Gastrocnemius medialis (tissue), 4 donors: ENCODE measurements around the gene DIAPH1. TPM values are rescaled to one million over a fixed set of nuclear protein-coding genes. Genes with fewer than 3 reads are reported as not detected.
A peak's percentile ranks its signal among the peaks of the same experiment; 100 is the strongest.
"Not testable (repeated sequence)": the region's sequence is repeated elsewhere in the genome, so short reads cannot be mapped to it uniquely, and the experiment has no call there.

Experiments used
- ATAC-seq, 2 donors: fragments of 150-250 bp; one replicate each; pipeline ENCODE4 v1.9.1; 2016
- DNase-seq, 2 donors: peaks; one replicate each; pipeline ENCODE4 v3.0.0-alpha.2; 2019
- H3K27ac ChIP-seq, 4 donors: fragments of 200-600 bp; sonication (generic); 1 replicate in 1 of 4; 2 replicates in 3 of 4; pipeline ENCODE4 v1.5.1; 2016 to 2018; ENCODE audit warnings: mild to moderate bottlenecking in 2 of 4, moderate library complexity in 1 of 4
- H3K27me3 ChIP-seq, 3 donors: fragments of 200-600 bp; sonication (generic) in 2 of 3; 1 replicate in 1 of 3; 2 replicates in 2 of 3; pipeline versions ENCODE4 v1.5.1 to v1.6.0; 2016 to 2019; ENCODE audit warnings: mild to moderate bottlenecking in 1 of 3, moderate library complexity in 1 of 3
- H3K36me3 ChIP-seq, 2 donors: fragments of 200-600 bp; sonication (generic) in 1 of 2; one replicate each; pipeline ENCODE4 v1.5.1; 2017 to 2018
- H3K4me1 ChIP-seq, 2 donors: fragments of 200-600 bp; sonication (generic) in 1 of 2; one replicate each; pipeline ENCODE4 v1.5.1; 2016 to 2017; ENCODE audit warnings: mild to moderate bottlenecking in 2 of 2
- H3K4me3 ChIP-seq, 4 donors: fragments of 200-600 bp; sonication (generic) in 3 of 4; 1 replicate in 1 of 4; 2 replicates in 3 of 4; pipeline ENCODE4 v1.5.1; 2016 to 2019; ENCODE audit warnings: mild to moderate bottlenecking in 2 of 4
- H3K9me3 ChIP-seq, 3 donors: fragments of 200-600 bp; sonication (generic) in 2 of 3; 1 replicate in 1 of 3; 2 replicates in 2 of 3; pipeline ENCODE4 v1.5.1; 2016 to 2019
- POLR2A ChIP-seq, 2 donors: fragments of 450-650 bp; IDR thresholded peaks; one replicate each; pipeline ENCODE4 v1.6.1; 2017; ENCODE audit warnings: antibody characterized with exemption in 2 of 2, mild to moderate bottlenecking in 2 of 2, moderate library complexity in 2 of 2
- in situ Hi-C, 4 donors: fragments of 200-750 bp; cut with MboI; loops; one replicate each; pipeline versions ENCODE4 v1.15.0 to v1.8.0; 2017; ENCODE audit warnings: low sequenced_read_pairs in 4 of 4
- intact Hi-C: fragments of 100-400 bp; cut with DNase I; formaldehyde crosslinking; loops from one replicate; pipeline ENCODE4 v1.15.1; 2023; ENCODE audit warnings: low total_unique reads
- total RNA-seq, 4 donors: library from RNA; depleted of rRNA; stranded (reverse); fragments of >200 nt; gene quantifications; one replicate each; pipeline versions ENCODE4 v1.1.0 to v1.2.3, GENCODE V29; 2016
- TF ChIP-seq, protein P1 (sequence below), 5 experiments: fragments of 450-650 bp in 3 of 5; fragments of 200-600 bp in 2 of 5; sonication (generic) in 2 of 5; IDR thresholded peaks in 4 of 5; conservative IDR thresholded peaks in 1 of 5; 1 replicate in 4 of 5; 2 replicates in 1 of 5; pipeline ENCODE4 v1.5.1; 2016 to 2019; ENCODE audit warnings: antibody characterized with exemption in 5 of 5, mild to moderate bottlenecking in 3 of 5, moderate library complexity in 3 of 5

The DIAPH1 gene
- total RNA-seq, 4 donors from 2014 or later = 98.3 to 324 (median 214) TPM

DNA sequence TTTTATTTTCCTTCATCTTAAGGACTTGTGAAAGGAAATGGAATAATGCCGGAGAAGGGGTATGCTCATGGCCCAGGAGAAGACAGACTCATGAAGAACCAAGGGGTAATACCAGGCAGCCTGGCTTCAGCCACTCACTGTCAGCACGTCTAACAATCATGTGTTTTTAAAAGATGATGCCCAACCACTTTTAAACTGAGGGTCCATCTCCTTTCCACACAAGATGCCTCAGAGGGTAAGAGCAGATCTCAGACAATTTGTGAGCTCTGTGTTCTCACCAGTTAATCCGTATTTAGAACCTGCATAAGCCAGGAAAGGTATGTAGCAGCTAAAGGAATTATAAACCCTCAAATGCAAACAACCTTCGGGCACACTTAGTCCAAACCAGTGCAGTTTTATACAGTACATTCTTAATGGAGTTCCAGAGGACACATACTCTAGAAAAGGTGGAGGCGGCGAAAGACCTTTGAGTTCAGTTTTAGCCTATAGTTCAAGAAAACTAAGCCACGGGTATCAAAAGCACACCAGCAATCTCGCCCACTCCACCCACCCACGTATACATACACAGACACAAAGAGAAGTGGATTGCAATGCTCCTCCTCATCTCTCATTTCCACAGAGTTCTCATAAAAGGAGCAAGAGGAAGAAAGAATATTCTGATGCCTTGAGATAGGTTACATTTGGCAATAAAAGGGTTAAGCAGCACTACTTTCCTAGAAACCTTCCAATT, 2.6 kb downstream of the DIAPH1 start:
- Histone ChIP-seq H3K4me1 (peaks cover 59 to 63% of the 10 kb centered on the region in 2 donors), H3K27ac (peak overlapping the region; percentile 89 to 100 (median 99)), H3K4me3 (peak overlapping the region; percentile 64 to 100 (median 89)), H3K36me3 (peaks cover 0 to 8% of the 10 kb centered on the region in 2 donors), H3K27me3 (no peaks in the 10 kb centered on the region), H3K9me3 (no peaks in the 10 kb centered on the region)
- in situ Hi-C loops (no loop called here), intact Hi-C loops (loop anchor here (1.0 to 5.0 kb wide), 5 partner anchors 9 to 1426 kb away; partner anchors contain the start of gene TAF7)
- no peak for DNase-seq
- TF ChIP-seq, protein P1, sequence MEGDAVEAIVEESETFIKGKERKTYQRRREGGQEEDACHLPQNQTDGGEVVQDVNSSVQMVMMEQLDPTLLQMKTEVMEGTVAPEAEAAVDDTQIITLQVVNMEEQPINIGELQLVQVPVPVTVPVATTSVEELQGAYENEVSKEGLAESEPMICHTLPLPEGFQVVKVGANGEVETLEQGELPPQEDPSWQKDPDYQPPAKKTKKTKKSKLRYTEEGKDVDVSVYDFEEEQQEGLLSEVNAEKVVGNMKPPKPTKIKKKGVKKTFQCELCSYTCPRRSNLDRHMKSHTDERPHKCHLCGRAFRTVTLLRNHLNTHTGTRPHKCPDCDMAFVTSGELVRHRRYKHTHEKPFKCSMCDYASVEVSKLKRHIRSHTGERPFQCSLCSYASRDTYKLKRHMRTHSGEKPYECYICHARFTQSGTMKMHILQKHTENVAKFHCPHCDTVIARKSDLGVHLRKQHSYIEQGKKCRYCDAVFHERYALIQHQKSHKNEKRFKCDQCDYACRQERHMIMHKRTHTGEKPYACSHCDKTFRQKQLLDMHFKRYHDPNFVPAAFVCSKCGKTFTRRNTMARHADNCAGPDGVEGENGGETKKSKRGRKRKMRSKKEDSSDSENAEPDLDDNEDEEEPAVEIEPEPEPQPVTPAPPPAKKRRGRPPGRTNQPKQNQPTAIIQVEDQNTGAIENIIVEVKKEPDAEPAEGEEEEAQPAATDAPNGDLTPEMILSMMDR (IDR thresholded peaks at IDR 0.05 in 4 of 5, conservative IDR thresholded peaks at IDR 0.05 in 1 of 5) = no peak
- TF ChIP-seq POLR2A (IDR thresholded peaks at IDR 0.05) = no peak
- ATAC-seq = no peak

DNA sequence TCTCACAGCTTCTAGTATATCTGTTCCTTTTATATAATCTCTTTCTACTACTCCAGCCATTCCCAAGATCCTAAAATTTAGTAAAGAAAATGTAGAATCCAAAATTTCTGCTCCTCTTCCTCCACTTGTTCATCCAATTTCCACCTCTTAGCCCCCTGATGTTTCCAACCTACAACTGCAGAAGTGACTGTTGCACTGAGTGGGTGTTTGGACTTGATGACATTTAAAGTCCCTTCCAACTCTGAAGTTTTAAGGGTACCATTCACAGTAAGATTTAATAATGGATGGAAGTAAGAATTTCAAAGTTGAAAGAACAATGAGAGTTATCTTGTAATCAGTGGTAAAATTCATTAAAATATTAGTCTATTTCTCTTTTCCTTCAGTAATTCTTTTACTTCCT, 5.5 kb downstream of the DIAPH1 start:
- Histone ChIP-seq H3K36me3 (no peaks in the 10 kb centered on the region), H3K27ac (peak overlapping the region; percentile 89 to 100 (median 99)), H3K4me1 (peaks cover 74 to 82% of the 10 kb centered on the region in 2 donors), H3K4me3 (peak overlapping the region in 1 of 4 donors; percentile 15), H3K9me3 (no peaks in the 10 kb centered on the region), H3K27me3 (no peaks in the 10 kb centered on the region)
- intact Hi-C loops = no loop called here
- ATAC-seq = no peak
- no peak for DNase-seq
- TF ChIP-seq, protein P1 (IDR thresholded peaks at IDR 0.05 in 4 of 5, conservative IDR thresholded peaks at IDR 0.05 in 1 of 5) = no peak
- TF ChIP-seq POLR2A (IDR thresholded peaks at IDR 0.05) = no peak
- in situ Hi-C loops = no loop called here

DNA sequence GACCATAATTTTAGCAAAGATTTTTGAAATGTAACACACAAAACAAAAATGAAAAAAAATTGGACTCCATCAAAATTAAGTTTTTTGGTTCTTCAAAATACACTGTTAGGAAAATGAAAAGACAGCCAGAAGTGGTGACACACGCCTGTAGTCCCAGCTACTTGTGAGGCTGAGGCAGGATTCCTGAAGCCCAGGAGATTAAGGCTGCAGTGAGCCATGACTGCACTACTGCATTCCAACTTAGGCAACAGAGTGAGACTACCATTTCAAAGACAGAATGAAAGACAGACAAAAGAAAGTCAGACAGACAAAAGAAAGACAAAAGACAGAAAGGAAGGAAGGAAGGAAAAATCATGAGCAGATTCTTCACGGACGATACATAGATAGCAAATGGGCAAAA, 7.5 kb downstream of the DIAPH1 start:
- Histone ChIP-seq H3K27me3 (no peaks in the 10 kb centered on the region), H3K9me3 (no peaks in the 10 kb centered on the region), H3K4me1 (peaks cover 75 to 87% of the 10 kb centered on the region in 2 donors), H3K27ac (peak overlapping the region in 2 of 4 donors; percentile 89 to 100), H3K36me3 (no peaks in the 10 kb centered on the region), H3K4me3 (no peak overlapping the region)
- in situ Hi-C loops (no loop called here), intact Hi-C loops (no loop called here)
- DNase-seq = no peak
- TF ChIP-seq POLR2A (IDR thresholded peaks at IDR 0.05) = no peak
- TF ChIP-seq, protein P1 (IDR thresholded peaks at IDR 0.05 in 4 of 5, conservative IDR thresholded peaks at IDR 0.05 in 1 of 5) = no peak
- no peak for ATAC-seq

DNA sequence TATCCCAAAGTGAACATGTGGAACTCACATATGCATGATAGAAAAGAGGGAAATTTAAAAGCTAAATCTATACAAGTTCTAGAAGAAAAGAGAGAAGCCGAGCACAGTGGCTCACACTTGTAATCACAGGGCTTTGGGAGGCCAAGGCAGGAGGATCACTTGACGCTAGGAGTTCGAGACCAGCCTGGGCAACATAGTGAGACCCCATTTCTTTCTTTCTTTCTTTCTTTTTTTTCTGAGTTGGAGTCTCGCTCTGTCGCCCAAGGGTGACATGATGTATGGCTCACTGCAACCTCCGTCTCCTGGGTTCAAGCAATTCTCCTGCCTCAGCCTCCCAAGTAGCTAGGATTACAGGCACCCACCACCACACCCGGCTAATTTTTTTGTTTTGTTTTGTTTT, 8.9 kb downstream of the DIAPH1 start:
- H3K4me3 ChIP-seq, H3K36me3 ChIP-seq, ATAC-seq, intact Hi-C loops, H3K9me3 ChIP-seq, DNase-seq, H3K27me3 ChIP-seq, in situ Hi-C loops: not testable (repeated sequence)
- Histone ChIP-seq H3K4me1 (peaks cover 80 to 87% of the 10 kb centered on the region in 2 donors), H3K27ac (peak overlapping the region; percentile 0 to 94 (median 90))

DNA sequence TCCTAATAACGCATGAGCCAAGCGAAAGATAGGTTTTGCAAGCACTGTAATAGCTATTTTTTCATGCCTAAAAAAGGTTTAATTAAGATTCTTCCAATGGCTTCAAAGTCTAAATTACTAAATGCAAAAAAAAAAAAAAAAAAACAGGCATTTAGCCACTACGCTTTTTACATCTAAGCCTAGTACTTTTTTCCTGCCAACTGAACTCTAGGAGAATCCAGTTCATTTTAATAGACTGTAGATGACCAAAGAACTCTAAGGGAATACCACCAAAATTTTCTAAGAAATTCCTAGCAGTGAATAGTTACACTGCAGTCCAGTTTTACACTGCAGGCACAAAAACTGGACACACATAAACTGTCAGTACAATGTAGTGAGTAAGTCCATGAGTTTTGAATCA, 9.8 kb downstream of the DIAPH1 start:
- in situ Hi-C loops = no loop called here
- DNase-seq (no peak), ATAC-seq (no peak)
- no peaks in the 10 kb centered on the region for H3K27me3 ChIP-seq
- no peaks in the 10 kb centered on the region for H3K36me3 ChIP-seq
- H3K4me3 ChIP-seq = no peak overlapping the region
- peaks cover 80 to 86% of the 10 kb centered on the region in 2 donors for H3K4me1 ChIP-seq
- intact Hi-C loops = no loop called here
- H3K9me3 ChIP-seq = no peaks in the 10 kb centered on the region
- H3K27ac ChIP-seq = peak overlapping the region; percentile 89 to 94 (median 91)
- TF ChIP-seq, protein P1 (IDR thresholded peaks at IDR 0.05 in 4 of 5, conservative IDR thresholded peaks at IDR 0.05 in 1 of 5) = no peak
- TF ChIP-seq POLR2A (IDR thresholded peaks at IDR 0.05) = no peak
